Spinal cord (tissue), 10 donors: ENCODE measurements around the gene ADRA2C. TPM values are rescaled to one million over a fixed set of nuclear protein-coding genes. Genes with fewer than 3 reads are reported as not detected.

Experiments used
- DNase-seq, 6 donors: peaks; one replicate each; pipeline versions ENCODE4 v3.0.0 to v3.0.0-alpha.2; 2013 to 2015; ENCODE audit warnings: low spot score in 6 of 6, low read depth in 4 of 6
- H3K27ac ChIP-seq: one replicate; pipeline ENCODE4 v1.5.1; 2013; ENCODE audit warnings: low read depth, low read length, control low read depth
- H3K27me3 ChIP-seq: one replicate; pipeline ENCODE4 v1.6.1; 2013; ENCODE audit warnings: low read length; ENCODE audit not compliant: control insufficient read depth, insufficient read depth
- H3K36me3 ChIP-seq: one replicate; pipeline ENCODE4 v1.6.1; 2013; ENCODE audit warnings: low read length; ENCODE audit not compliant: control insufficient read depth, insufficient read depth
- H3K4me1 ChIP-seq: one replicate; pipeline ENCODE4 v1.6.1; 2013; ENCODE audit warnings: low read length; ENCODE audit not compliant: control insufficient read depth, insufficient read depth
- H3K4me3 ChIP-seq: one replicate; pipeline ENCODE4 v1.5.1; 2013; ENCODE audit warnings: low read depth, low read length, control low read depth
- H3K9me3 ChIP-seq: one replicate; pipeline ENCODE4 v1.6.1; 2013; ENCODE audit warnings: low read length; ENCODE audit not compliant: control insufficient read depth, insufficient read depth
- WGBS: methylation state at CpG from one replicate; pipeline ENCODE4 v1.1.5; 2013; ENCODE audit warnings: missing lambda C conversion rate; ENCODE audit not compliant: insufficient coverage; 5-methylcytosine and 5-hydroxymethylcytosine counted together
- polyA plus RNA-seq, 2 donors: library from polyadenylated mRNA; unstranded; fragments of 120-200 nt; gene quantifications; one replicate each; pipeline ENCODE4 v1.2.1, GENCODE V29; 2013; ENCODE audit not compliant: insufficient read length in 2 of 2
- total RNA-seq, 2 donors: library from RNA; depleted of rRNA in 1 of 2; stranded (reverse); fragments of 120-200 nt in 1 of 2; fragments of >200 nt in 1 of 2; gene quantifications; one replicate each; pipeline versions ENCODE4 v1.2.3 to v1.2.4, GENCODE V29; 2013 to 2014
- donor health status: healthy.

ADRA2C gene
- total and polyA plus RNA-seq, 4 donors, result 2.3 to 7.5 (median 4.5) TPM

DNA sequence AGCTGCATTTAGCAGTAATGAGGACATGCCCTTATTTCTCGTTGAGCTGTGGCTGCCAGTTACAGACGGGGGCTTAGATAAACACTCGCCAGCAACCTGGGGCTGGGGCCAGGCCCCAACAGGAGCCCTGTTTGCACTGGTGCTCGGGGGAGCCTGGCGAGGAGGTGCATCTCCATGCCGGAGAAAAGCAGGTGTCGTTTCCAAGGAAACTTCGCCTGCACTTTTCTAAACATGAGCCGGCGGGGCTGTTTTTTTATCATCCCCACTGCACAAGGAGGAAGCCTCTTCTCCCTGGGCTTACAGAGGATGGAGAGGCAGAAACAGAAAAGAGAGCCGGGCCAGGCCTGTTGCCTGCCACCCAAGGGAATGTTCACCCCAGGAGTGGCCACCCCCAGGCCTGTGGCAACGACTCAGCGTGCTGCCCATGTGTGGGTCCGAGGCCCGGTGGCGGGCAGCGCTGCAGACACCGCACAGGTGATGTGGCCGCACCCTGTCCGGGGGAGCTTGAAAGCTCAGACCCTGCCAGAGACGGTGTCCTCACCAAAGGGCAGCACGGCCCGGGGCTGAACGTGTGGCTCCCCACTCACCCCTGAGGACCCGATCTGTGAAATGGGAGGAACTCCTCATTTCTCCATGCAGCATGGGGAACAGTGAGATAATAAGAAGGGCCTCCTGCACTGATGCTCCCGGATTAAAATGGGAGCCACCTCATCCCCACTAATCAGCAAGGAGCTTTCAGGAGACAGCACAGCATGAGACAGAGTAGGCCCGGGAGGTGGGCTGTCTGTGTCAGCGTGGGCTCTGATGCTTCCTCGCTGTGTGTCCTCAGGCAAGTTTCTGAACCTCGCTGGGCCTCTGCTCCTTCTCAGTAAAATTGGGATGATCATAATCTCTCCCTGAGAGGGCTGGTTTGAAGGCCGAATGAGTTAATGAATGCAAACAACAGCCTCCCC lies 33.8 kb upstream of the ADRA2C start:
- DNase-seq, result no peak
- no peaks in the 10 kb centered on the region for H3K36me3 ChIP-seq
- peaks cover 18% of the 10 kb centered on the region for H3K4me1 ChIP-seq
- WGBS, result 74% methylated on average over 18 of the region's 31 CpGs
- H3K9me3 ChIP-seq, result no peaks in the 10 kb centered on the region
- H3K27ac ChIP-seq, result no peak overlapping the region
- no peaks in the 10 kb centered on the region for H3K27me3 ChIP-seq
- H3K4me3 ChIP-seq, result no peak overlapping the region

DNA sequence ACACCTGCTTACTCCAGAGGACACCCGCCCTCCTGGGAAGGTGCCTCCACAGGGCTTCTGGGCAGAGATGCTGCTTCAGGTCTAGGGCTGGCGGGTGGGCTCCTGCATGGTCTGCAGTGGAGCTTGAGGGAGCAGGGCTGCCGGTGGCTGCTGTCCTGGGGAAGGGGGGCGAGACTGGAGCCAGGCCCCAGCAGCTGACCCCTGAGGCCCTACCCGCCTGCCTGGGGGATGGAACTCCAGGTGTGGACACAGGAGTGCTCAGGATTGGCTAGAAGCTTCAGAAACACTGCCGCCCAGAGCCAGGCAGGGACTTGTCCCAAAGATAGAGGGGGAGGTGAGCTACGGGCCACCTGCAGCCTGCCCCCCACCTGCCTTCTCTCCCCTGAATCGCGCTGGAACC lies 33.0 kb upstream of the ADRA2C start:
- WGBS, result 58% methylated on average over 9 of the region's 9 CpGs
- no peak overlapping the region for H3K4me3 ChIP-seq
- H3K4me1 ChIP-seq, result peaks cover 15% of the 10 kb centered on the region
- DNase-seq, result no peak
- H3K36me3 ChIP-seq, result no peaks in the 10 kb centered on the region
- no peaks in the 10 kb centered on the region for H3K27me3 ChIP-seq
- no peak overlapping the region for H3K27ac ChIP-seq
- H3K9me3 ChIP-seq, result no peaks in the 10 kb centered on the region

DNA sequence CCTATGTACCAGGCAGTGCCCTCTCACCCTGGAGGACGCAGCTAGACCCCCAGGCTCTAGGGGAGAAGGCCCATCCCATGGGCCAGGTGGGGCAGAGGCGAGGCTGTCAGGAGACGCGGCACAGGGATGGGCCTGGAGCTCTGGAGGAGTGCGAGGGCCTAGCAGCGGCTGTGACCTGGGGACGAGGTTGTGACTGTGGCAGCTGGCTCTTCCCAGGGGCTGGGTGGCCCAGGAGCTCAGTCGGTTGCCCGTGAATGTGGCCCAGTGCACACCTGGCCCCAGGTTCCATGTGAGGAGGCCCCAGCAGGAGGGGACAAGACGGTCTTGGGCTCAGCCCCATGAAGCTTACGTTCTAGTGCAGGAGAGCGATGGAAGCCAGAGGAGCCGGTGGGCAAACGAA lies 31.0 kb upstream of the ADRA2C start:
- H3K4me3 ChIP-seq, result no peak overlapping the region
- H3K9me3 ChIP-seq, result no peaks in the 10 kb centered on the region
- H3K27ac ChIP-seq, result no peak overlapping the region
- no peaks in the 10 kb centered on the region for H3K27me3 ChIP-seq
- H3K36me3 ChIP-seq, result no peaks in the 10 kb centered on the region
- 98% methylated on average over 14 of the region's 14 CpGs for WGBS
- DNase-seq, result no peak
- H3K4me1 ChIP-seq, result peaks cover 11% of the 10 kb centered on the region

DNA sequence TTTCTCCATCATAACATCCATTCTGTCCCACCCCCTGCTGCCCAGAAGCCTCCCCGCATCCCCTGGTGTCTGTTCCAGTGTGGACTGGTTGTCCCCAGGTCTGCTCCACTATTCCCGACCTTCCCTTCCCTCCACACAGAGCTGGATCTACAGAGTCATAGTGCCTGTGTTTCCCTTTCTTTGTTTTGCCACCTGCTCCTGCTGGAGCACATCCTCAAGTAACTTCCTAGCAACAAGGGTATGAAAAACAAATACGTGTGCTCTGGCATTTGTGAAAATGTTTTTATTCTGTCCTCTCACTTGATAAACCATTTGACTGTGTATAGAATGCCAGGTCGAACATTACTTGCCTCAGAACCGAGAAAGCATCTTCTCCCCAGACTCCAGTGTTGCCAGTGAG lies 29.9 kb upstream of the ADRA2C start:
- WGBS, result 78% methylated on average over 1 of the region's 5 CpGs

DNA sequence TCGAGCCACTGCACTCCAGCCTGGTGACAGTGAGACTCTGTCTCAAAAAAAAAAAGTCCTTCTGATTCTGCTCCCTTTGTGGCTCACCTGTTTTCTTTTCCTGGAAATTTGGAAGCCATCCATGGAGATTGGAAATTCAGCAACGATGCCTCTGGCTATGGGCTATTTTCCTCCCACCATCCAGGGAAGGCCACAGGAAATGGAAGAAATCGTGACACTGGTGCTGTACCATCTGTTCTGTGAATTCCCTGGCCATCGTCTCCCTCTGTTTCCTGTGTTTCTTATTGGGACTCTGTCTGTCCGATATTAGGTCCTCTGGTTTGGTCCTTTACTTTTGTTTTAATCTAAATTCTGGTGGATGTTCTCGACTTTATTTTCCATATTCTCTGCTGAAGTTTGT lies 29.4 kb upstream of the ADRA2C start:
- H3K36me3 ChIP-seq, result no peaks in the 10 kb centered on the region
- H3K27ac ChIP-seq, result no peak overlapping the region
- DNase-seq, result no peak
- WGBS, result 91% methylated on average over 3 of the region's 6 CpGs
- no peak overlapping the region for H3K4me3 ChIP-seq
- H3K9me3 ChIP-seq, result no peaks in the 10 kb centered on the region
- H3K27me3 ChIP-seq, result no peaks in the 10 kb centered on the region
- H3K4me1 ChIP-seq, result peaks cover 9% of the 10 kb centered on the region

More for the DNA sequence above, 29.9 kb upstream of the ADRA2C start:
- Histone ChIP-seq H3K36me3 (no peaks in the 10 kb centered on the region), H3K9me3 (no peaks in the 10 kb centered on the region), H3K4me3 (no peak overlapping the region), H3K27me3 (no peaks in the 10 kb centered on the region), H3K4me1 (peaks cover 11% of the 10 kb centered on the region), H3K27ac (no peak overlapping the region)
- DNase-seq, result no peak

DNA sequence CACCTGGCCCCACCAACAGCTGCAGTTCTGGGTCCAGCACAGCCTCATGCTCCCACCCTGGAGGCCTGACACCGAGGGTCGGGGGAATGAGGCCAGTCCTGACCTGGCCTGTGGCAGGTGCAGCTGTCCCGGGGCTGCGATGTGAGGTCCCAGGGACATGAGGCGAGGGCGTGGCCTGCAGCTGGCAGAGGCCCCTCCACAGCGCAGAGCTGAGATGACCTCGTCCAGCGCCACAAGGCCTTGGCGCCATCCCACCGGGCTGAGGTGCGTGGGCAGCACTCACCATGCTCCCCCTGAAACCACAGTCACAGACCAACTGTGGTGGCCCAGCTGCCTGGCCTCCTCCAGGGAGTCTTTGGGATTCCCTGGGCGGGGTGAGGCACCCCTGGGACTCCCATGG lies 26.6 kb upstream of the ADRA2C start:
- H3K4me1 ChIP-seq, result peaks cover 9% of the 10 kb centered on the region
- H3K36me3 ChIP-seq, result no peaks in the 10 kb centered on the region
- no peaks in the 10 kb centered on the region for H3K9me3 ChIP-seq
- H3K27me3 ChIP-seq, result peaks cover 17% of the 10 kb centered on the region
- 92% methylated on average over 13 of the region's 13 CpGs for WGBS
- DNase-seq, result no peak
- H3K4me3 ChIP-seq, result no peak overlapping the region
- no peak overlapping the region for H3K27ac ChIP-seq

DNA sequence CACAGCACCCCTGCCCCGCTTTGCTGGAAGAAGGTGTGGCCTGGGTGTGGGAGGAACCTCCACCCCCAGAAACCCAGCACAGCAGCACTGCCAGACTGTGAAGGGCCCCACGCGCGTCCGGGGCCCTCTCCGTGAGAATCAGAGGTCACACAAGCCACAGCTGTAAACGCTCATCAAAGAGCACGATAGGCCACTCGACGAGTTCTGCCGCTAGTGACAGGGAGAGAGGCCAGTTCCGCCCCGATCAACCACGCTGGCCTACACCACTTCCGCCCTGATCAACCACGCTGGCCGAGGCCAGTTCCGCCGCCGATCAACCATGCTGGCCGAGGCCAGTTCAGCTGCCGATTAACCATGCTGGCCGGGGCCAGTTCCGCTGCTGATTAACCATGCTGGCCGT lies 25.9 kb upstream of the ADRA2C start:
- DNase-seq, result no peak
- H3K36me3 ChIP-seq, result no peaks in the 10 kb centered on the region
- no peak overlapping the region for H3K27ac ChIP-seq
- H3K4me1 ChIP-seq, result peaks cover 10% of the 10 kb centered on the region
- no peaks in the 10 kb centered on the region for H3K9me3 ChIP-seq
- no peak overlapping the region for H3K4me3 ChIP-seq
- WGBS, result 83% methylated on average over 24 of the region's 25 CpGs
- H3K27me3 ChIP-seq, result peaks cover 22% of the 10 kb centered on the region

DNA sequence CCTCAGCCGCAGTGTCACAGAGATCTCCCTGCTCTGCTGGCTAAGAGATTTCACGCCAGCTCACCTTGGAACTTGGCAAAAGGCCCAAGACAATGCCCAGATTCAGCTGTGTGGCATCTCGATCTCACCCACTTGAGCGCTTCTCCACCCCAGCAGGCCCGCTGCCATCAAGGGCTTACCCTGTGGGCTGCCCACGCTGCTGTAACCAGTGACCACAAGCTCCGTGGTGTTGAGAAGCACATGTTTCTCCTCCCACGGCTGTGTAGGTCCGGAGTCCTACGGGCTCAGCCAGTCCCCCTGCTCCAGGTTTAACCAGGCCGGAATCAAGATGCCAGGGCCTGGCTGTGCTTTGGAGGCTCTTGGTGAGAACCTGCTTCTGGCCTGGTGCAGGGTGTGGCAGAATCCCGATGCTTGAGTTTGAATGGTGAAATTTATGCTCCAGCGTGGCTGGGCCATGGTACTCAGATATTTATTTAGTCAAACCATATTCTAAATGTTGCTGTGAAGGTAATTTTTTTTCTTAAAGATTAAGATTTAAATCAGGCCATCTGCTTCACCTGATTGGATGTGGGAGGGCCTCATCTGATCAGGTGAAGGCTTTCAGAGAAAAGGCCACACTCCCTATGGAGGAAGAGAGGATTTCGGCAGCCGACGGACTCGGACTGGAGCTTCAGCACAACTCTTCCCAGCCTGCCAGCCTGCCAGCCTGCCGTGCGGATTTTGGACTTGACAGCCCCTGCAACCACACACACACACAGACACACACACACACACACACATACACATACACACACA lies 24.8 kb upstream of the ADRA2C start:
- Histone ChIP-seq H3K27ac (no peak overlapping the region), H3K27me3 (peaks cover 31% of the 10 kb centered on the region), H3K9me3 (no peaks in the 10 kb centered on the region), H3K4me3 (no peak overlapping the region), H3K36me3 (no peaks in the 10 kb centered on the region), H3K4me1 (peaks cover 10% of the 10 kb centered on the region)
- 89% methylated on average over 15 of the region's 19 CpGs for WGBS
- no peak for DNase-seq

DNA sequence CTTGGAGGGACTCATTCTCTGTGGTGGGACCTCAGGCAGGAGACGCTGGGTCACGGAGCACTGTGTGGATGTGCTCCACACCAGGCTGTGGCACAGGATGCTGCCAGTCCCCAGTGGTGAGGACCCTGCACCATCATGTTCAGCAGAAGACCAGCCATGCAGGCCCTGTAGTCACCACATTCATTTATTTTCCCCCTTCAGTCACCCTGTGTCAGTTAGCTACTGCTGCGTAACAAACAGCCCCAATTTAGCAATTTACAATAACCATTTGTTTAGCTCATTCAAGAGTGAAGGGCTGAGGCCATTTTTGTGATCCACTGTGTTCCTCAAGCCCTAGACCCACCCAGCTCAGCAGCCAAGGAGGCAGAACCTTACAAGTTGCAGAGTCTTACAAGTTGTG lies 23.6 kb upstream of the ADRA2C start:
- no peak overlapping the region for H3K4me3 ChIP-seq
- H3K27me3 ChIP-seq, result peaks cover 37% of the 10 kb centered on the region

More for the DNA sequence above, 23.6 kb upstream of the ADRA2C start:
- Histone ChIP-seq H3K27ac (no peak overlapping the region), H3K4me1 (peaks cover 13% of the 10 kb centered on the region), H3K36me3 (no peaks in the 10 kb centered on the region), H3K9me3 (no peaks in the 10 kb centered on the region)
- DNase-seq, result no peak
- 88% methylated on average over 3 of the region's 3 CpGs for WGBS
